Head of caudate nucleus (tissue), 42 donors: ENCODE results near the gene LSR.
"Not testable (repeated sequence)": the region's sequence is repeated elsewhere in the genome, so short reads cannot be mapped to it uniquely, and the experiment has no call there.

Experiments used
- DNase-seq, 42 donors: peaks; one replicate each; pipeline versions ENCODE4 v3.0.0 to v3.0.0-alpha.2; 2020 to 2021; ENCODE audit warnings: mixed read lengths in 7 of 42
- intact Hi-C: fragments of 100-400 bp; cut with DNase I; formaldehyde crosslinking; loops from one replicate; pipeline ENCODE4 v1.15.0; 2022

The LSR gene

GRCh38 chr19:35236638-35237400 lies 12.0 kb upstream of the LSR start:
- DNase-seq = no peak
- intact Hi-C loops = no loop called here

- intact Hi-C loops = not testable (repeated sequence)
- DNase-seq = peak in 1 of 42 donors; percentile 6
Measured at GRCh38 chr19:35239597-35239996, 9.2 kb upstream of the LSR start.

GRCh38 chr19:35240327-35240726 lies 8.5 kb upstream of the LSR start:
- intact Hi-C loops = no loop called here
- DNase-seq = peak in 2 of 42 donors; percentile 29 to 34

- DNase-seq = no peak
- intact Hi-C loops = no loop called here
Measured at GRCh38 chr19:35241417-35241816, 7.4 kb upstream of the LSR start.

GRCh38 chr19:35246466-35247092 lies 2.2 kb upstream of the LSR start:
- intact Hi-C loops = no loop called here
- DNase-seq = no peak

GRCh38 chr19:35247526-35248309 lies 1.1 kb upstream of the LSR start:
- DNase-seq = peak in 5 of 42 donors; percentile 28 to 51 (median 41)
- intact Hi-C loops = no loop called here

- intact Hi-C loops = no loop called here
- peak in 3 of 42 donors; percentile 27 to 42 (median 27) for DNase-seq
Measured at GRCh38 chr19:35249146-35249847, 495 bp downstream of the LSR start.

- peak in 3 of 42 donors; percentile 17 to 34 (median 28) for DNase-seq
Measured at GRCh38 chr19:35249848-35250711, 1.3 kb downstream of the LSR start.

GRCh38 chr19:35251456-35251855 lies 2.7 kb downstream of the LSR start:
- intact Hi-C loops = no loop called here
- peak in 2 of 42 donors; percentile 6 to 13 for DNase-seq

More at GRCh38 chr19:35249848-35250711, 1.3 kb downstream of the LSR start:
- intact Hi-C loops = no loop called here

- intact Hi-C loops = no loop called here
- DNase-seq = peak in 3 of 42 donors; percentile 8 to 30 (median 14)
Measured at GRCh38 chr19:35253316-35254286, 4.8 kb downstream of the LSR start.

- DNase-seq = peak in 3 of 42 donors; percentile 10 to 23 (median 15)
Measured at GRCh38 chr19:35254341-35255297, 5.8 kb downstream of the LSR start.

GRCh38 chr19:35256566-35256965 lies 7.8 kb downstream of the LSR start:
- DNase-seq = no peak
- intact Hi-C loops = no loop called here

More at GRCh38 chr19:35254341-35255297, 5.8 kb downstream of the LSR start:
- intact Hi-C loops = no loop called here

GRCh38 chr19:35257113-35257461 lies 8.3 kb downstream of the LSR start:
- DNase-seq = peak in 2 of 42 donors; percentile 13 to 16
- intact Hi-C loops = no loop called here

GRCh38 chr19:35260694-35261304 lies 12.0 kb downstream of the LSR start:
- intact Hi-C loops = no loop called here
- peak in 7 of 42 donors; percentile 0 to 39 (median 32) for DNase-seq

GRCh38 chr19:35261356-35262100 lies 12.7 kb downstream of the LSR start:
- intact Hi-C loops = no loop called here

More at GRCh38 chr19:35261356-35262100, 12.7 kb downstream of the LSR start:
- DNase-seq = peak in 13 of 42 donors; percentile 7 to 76 (median 37)
